HepG2 (cell line): Measurements from ENCODE around the gene KPNA3. TPM values are rescaled to one million over a fixed set of nuclear protein-coding genes. Genes with fewer than 3 reads are reported as not detected.
A peak's percentile ranks its signal among the peaks of the same experiment; 100 is the strongest.

Source experiments
- ARNTL ChIP-seq: sonication (generic); formaldehyde crosslinking; IDR thresholded peaks from 2 replicates; pipeline ENCODE4 v1.4.0; 2020; ENCODE audit warnings: mild to moderate bottlenecking, missing genetic modification reagents
- HNRNPLL ChIP-seq: fragments of 200-400 bp; formaldehyde crosslinking; IDR thresholded peaks from 2 replicates; pipeline ENCODE4 v1.6.1; 2017; ENCODE audit warnings: mild to moderate bottlenecking, low read depth, low read length; ENCODE audit not compliant: poor library complexity, severe bottlenecking
- MED13 ChIP-seq: sonication (generic); formaldehyde crosslinking; IDR thresholded peaks from 2 replicates; pipeline ENCODE4 v1.5.0; 2020; ENCODE audit warnings: missing genetic modification reagents
- NFIB ChIP-seq: sonication (generic); formaldehyde crosslinking; IDR thresholded peaks from 2 replicates; pipeline ENCODE4 v1.9.0; 2021; ENCODE audit warnings: missing genetic modification reagents, mild to moderate bottlenecking, borderline replicate concordance
- NR2F1 ChIP-seq, 2 experiments: fragments of 450-650 bp in 1 of 2; formaldehyde crosslinking in 1 of 2; IDR thresholded peaks; 2 replicates each; pipeline versions ENCODE4 v1.5.0 to v1.6.1; 2016 to 2020; ENCODE audit warnings: mild to moderate bottlenecking in 1 of 2, missing compliant biosample characterization in 1 of 2, missing genetic modification reagents in 1 of 2, moderate library complexity in 1 of 2
- NRL ChIP-seq: sonication (generic); formaldehyde crosslinking; IDR thresholded peaks from 2 replicates; pipeline ENCODE4 v1.5.0; 2020; ENCODE audit warnings: missing genetic modification reagents, mild to moderate bottlenecking, moderate library complexity, borderline replicate concordance
- POGK ChIP-seq: sonication (generic); formaldehyde crosslinking; conservative IDR thresholded peaks from 2 replicates; pipeline ENCODE4 v1.8.0; 2022; ENCODE audit warnings: mild to moderate bottlenecking, moderate library complexity, missing genetic modification reagents
- POLR2AphosphoS5 ChIP-seq: IDR thresholded peaks from 2 replicates; pipeline ENCODE4 v1.6.1; 2012; ENCODE audit warnings: low read depth, low read length
- PREB ChIP-seq: sonication (generic); formaldehyde crosslinking; IDR thresholded peaks from 2 replicates; pipeline ENCODE4 v1.4.0; 2020; ENCODE audit warnings: missing genetic modification reagents
- REPIN1 ChIP-seq: sonication (generic); formaldehyde crosslinking; IDR thresholded peaks from 2 replicates; pipeline ENCODE4 v1.8.0; 2022; ENCODE audit warnings: missing genetic modification reagents, low read depth, mild to moderate bottlenecking, borderline replicate concordance
- SIX1 ChIP-seq: sonication (generic); formaldehyde crosslinking; IDR thresholded peaks from 2 replicates; pipeline ENCODE4 v1.4.0; 2020; ENCODE audit warnings: missing genetic modification reagents, borderline replicate concordance
- SRY ChIP-seq: sonication (generic); formaldehyde crosslinking; IDR thresholded peaks from 2 replicates; pipeline ENCODE4 v1.8.0; 2022; ENCODE audit warnings: mild to moderate bottlenecking, missing genetic modification reagents
- TEAD2 ChIP-seq: sonication (generic); formaldehyde crosslinking; IDR thresholded peaks from 2 replicates; pipeline ENCODE4 v1.9.0; 2021; ENCODE audit warnings: missing genetic modification reagents
- ZNF337 ChIP-seq: sonication (generic); formaldehyde crosslinking; IDR thresholded peaks from 2 replicates; pipeline ENCODE4 v1.5.1; 2020; ENCODE audit warnings: missing genetic modification reagents, low read depth, mild to moderate bottlenecking, borderline replicate concordance
- ZNF564 ChIP-seq: sonication (generic); formaldehyde crosslinking; IDR thresholded peaks from 2 replicates; pipeline ENCODE4 v1.8.1; 2023; ENCODE audit warnings: mild to moderate bottlenecking, missing genetic modification reagents
- ZNF569 ChIP-seq: sonication (generic); formaldehyde crosslinking; IDR thresholded peaks from 2 replicates; pipeline ENCODE4 v1.5.0; 2020; ENCODE audit warnings: mild to moderate bottlenecking, missing genetic modification reagents, moderate library complexity, borderline replicate concordance
- ZNF841 ChIP-seq: sonication (generic); formaldehyde crosslinking; IDR thresholded peaks from 2 replicates; pipeline ENCODE4 v1.8.1; 2023; ENCODE audit warnings: missing genetic modification reagents, borderline replicate concordance
- ZNF891 ChIP-seq: sonication (generic); formaldehyde crosslinking; IDR thresholded peaks from 2 replicates; pipeline ENCODE4 v1.5.0; 2020; ENCODE audit warnings: mild to moderate bottlenecking, missing genetic modification reagents
- ZZZ3 ChIP-seq: sonication (generic); formaldehyde crosslinking; IDR thresholded peaks from 2 replicates; pipeline ENCODE4 v1.4.0; 2020; ENCODE audit warnings: missing genetic modification reagents, mild to moderate bottlenecking, borderline replicate concordance
- polyA plus RNA-seq, 8 experiments: library from polyadenylated mRNA; depleted of rRNA in 3 of 8; stranded (reverse) in 7 of 8; unstranded in 1 of 8; fragments of >200 nt; fragmentation: Illumina TruSeq in 4 of 8; extraction: Trizol in 4 of 8; gene quantifications; 2 replicates each; pipeline versions ENCODE4 v1.2.1 to v1.2.3, GENCODE V29; 2011 to 2016; ENCODE audit warnings: low read depth in 4 of 8, missing spikeins in 1 of 8, mixed read lengths in 1 of 8; ENCODE audit not compliant: insufficient read depth in 1 of 8
- total RNA-seq, 5 experiments: library from RNA; depleted of rRNA; stranded (reverse); fragments of >200 nt; fragmentation: Illumina TruSeq; extraction: Trizol; gene quantifications; 2 replicates each; pipeline ENCODE4 v1.2.3, GENCODE V29; 2016; ENCODE audit warnings: low read depth in 1 of 5
- TF ChIP-seq, protein P1 (sequence below): sonication (generic); formaldehyde crosslinking; IDR thresholded peaks from 2 replicates; pipeline ENCODE4 v1.5.0; 2020; ENCODE audit warnings: mild to moderate bottlenecking, missing genetic modification reagents
- TF ChIP-seq, protein P2 (sequence below): sonication (generic); formaldehyde crosslinking; IDR thresholded peaks from 2 replicates; pipeline ENCODE4 v1.4.0; 2020; ENCODE audit warnings: mild to moderate bottlenecking, missing genetic modification reagents
- TF ChIP-seq, protein P3 (sequence below): IDR thresholded peaks from 2 replicates; pipeline ENCODE4 v1.6.1; 2012; ENCODE audit warnings: inconsistent platforms

The KPNA3 gene
- total and polyA plus RNA-seq, 2 of the 13 experiments (the other 11 are each of a cell fraction or from before 2014, with no cell fraction given), result 13.0 to 28.9 TPM

GRCh38 chr13:49791711-49792549 lies 552 bp downstream of the KPNA3 start (continued):
- TF ChIP-seq, protein P1, sequence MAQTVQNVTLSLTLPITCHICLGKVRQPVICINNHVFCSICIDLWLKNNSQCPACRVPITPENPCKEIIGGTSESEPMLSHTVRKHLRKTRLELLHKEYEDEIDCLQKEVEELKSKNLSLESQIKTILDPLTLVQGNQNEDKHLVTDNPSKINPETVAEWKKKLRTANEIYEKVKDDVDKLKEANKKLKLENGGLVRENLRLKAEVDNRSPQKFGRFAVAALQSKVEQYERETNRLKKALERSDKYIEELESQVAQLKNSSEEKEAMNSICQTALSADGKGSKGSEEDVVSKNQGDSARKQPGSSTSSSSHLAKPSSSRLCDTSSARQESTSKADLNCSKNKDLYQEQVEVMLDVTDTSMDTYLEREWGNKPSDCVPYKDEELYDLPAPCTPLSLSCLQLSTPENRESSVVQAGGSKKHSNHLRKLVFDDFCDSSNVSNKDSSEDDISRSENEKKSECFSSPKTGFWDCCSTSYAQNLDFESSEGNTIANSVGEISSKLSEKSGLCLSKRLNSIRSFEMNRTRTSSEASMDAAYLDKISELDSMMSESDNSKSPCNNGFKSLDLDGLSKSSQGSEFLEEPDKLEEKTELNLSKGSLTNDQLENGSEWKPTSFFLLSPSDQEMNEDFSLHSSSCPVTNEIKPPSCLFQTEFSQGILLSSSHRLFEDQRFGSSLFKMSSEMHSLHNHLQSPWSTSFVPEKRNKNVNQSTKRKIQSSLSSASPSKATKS (CRISPR knock-in tag), result no peak
- no peak for TF ChIP-seq REPIN1 (CRISPR knock-in tag)
- TF ChIP-seq ZNF564 (CRISPR knock-in tag), result no peak
- TF ChIP-seq HNRNPLL, result peak; percentile 83
- no peak for TF ChIP-seq NR2F1 (CRISPR knock-in tag; IDR thresholded peaks at IDR 0.05)
- TF ChIP-seq POGK (CRISPR knock-in tag), result no peak
- no peak for TF ChIP-seq ARNTL (CRISPR knock-in tag)
- no peak for TF ChIP-seq PREB (CRISPR knock-in tag)
- TF ChIP-seq, protein P2, sequence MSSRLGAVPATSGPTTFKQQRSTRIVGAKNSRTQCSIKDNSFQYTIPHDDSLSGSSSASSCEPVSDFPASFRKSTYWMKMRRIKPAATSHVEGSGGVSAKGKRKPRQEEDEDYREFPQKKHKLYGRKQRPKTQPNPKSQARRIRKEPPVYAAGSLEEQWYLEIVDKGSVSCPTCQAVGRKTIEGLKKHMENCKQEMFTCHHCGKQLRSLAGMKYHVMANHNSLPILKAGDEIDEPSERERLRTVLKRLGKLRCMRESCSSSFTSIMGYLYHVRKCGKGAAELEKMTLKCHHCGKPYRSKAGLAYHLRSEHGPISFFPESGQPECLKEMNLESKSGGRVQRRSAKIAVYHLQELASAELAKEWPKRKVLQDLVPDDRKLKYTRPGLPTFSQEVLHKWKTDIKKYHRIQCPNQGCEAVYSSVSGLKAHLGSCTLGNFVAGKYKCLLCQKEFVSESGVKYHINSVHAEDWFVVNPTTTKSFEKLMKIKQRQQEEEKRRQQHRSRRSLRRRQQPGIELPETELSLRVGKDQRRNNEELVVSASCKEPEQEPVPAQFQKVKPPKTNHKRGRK (CRISPR knock-in tag), result no peak
- TF ChIP-seq NRL, result no peak
- TF ChIP-seq ZZZ3 (CRISPR knock-in tag), result no peak
- TF ChIP-seq MED13 (CRISPR knock-in tag), result no peak
- TF ChIP-seq SIX1, result no peak
- TF ChIP-seq NFIB (CRISPR knock-in tag), result no peak
- peak; percentile 42; the same call in 1 of the 2 replicates for TF ChIP-seq SRY (CRISPR knock-in tag)
- TF ChIP-seq TEAD2 (CRISPR knock-in tag), result no peak
- TF ChIP-seq ZNF841, result no peak
- no peak for TF ChIP-seq ZNF337 (CRISPR knock-in tag)
- TF ChIP-seq ZNF891, result 0 out of 2 replicates have a peak, but pooled peaks have one; percentile 51
- TF ChIP-seq, protein P3, sequence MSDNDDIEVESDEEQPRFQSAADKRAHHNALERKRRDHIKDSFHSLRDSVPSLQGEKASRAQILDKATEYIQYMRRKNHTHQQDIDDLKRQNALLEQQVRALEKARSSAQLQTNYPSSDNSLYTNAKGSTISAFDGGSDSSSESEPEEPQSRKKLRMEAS, result 0 out of 2 replicates have a peak, but pooled peaks have one; percentile 11
- TF ChIP-seq ZNF569 (CRISPR knock-in tag), result no peak
- TF ChIP-seq POLR2AphosphoS5, result no peak
